ENCODE data around the gene DUSP6. TPM values are rescaled to one million over a fixed set of nuclear protein-coding genes. Genes with fewer than 3 reads are reported as not detected.

DUSP6 gene
- total and polyA plus RNA-seq, 2 of the 13 experiments (the other 11 are each of a cell fraction or from before 2014, with no cell fraction given): 40.9 to 161 TPM

- 0 out of 2 replicates have a peak, but pooled peaks have one; percentile 29 for TF ChIP-seq MBD4 (IDR thresholded peaks at IDR 0.05; ENCODE audit: borderline replicate concordance, low read length)
- peak; percentile 61; the same call in 1 of the 2 replicates for TF ChIP-seq SAP130 (CRISPR knock-in tag; IDR thresholded peaks at IDR 0.05; ENCODE audit: low read depth)
- no peak for TF ChIP-seq ZNF407 (CRISPR knock-in tag; IDR thresholded peaks at IDR 0.05; ENCODE audit: not compliant biosample characterization)
- TF ChIP-seq TBP (CRISPR knock-in tag; IDR thresholded peaks at IDR 0.05): no peak
- no peak for TF ChIP-seq CC2D1A (CRISPR knock-in tag; IDR thresholded peaks at IDR 0.05)
- TF ChIP-seq ZFP62 (CRISPR knock-in tag; IDR thresholded peaks at IDR 0.05): no peak
- no peak for TF ChIP-seq GTF2F1 (IDR thresholded peaks at IDR 0.05; ENCODE audit: low read length)
- TF ChIP-seq ZNF33A (CRISPR knock-in tag; IDR thresholded peaks at IDR 0.05; ENCODE audit: borderline replicate concordance): no peak; the same call in 1 of the 2 replicates
- TF ChIP-seq KMT2B (CRISPR knock-in tag; IDR thresholded peaks at IDR 0.05): no peak
- no peak for TF ChIP-seq ZNF10 (CRISPR knock-in tag; IDR thresholded peaks at IDR 0.05; ENCODE audit: borderline replicate concordance, low read depth)
- no peak for TF ChIP-seq ZNF280D (CRISPR knock-in tag; IDR thresholded peaks at IDR 0.05)
- TF ChIP-seq ZNF317 (CRISPR knock-in tag; IDR thresholded peaks at IDR 0.05): no peak
- no peak for TF ChIP-seq THAP7 (CRISPR knock-in tag; IDR thresholded peaks at IDR 0.05)
- no peak for TF ChIP-seq ZNF674 (CRISPR knock-in tag; IDR thresholded peaks at IDR 0.05; ENCODE audit: low read depth)
- 0 out of 2 replicates have a peak, but pooled peaks have one; percentile 19 for TF ChIP-seq KAT8 (CRISPR knock-in tag; IDR thresholded peaks at IDR 0.05)
These were observed 37.7 kb upstream of the DUSP6 start (continued) for GRCh38 chr12:89389755-89390661.
